ENCODE results near the gene ATP6V1A.

- TF ChIP-seq CTCF (IDR thresholded peaks at IDR 0.05; ENCODE audit: poor library complexity, severe bottlenecking) (no peak), SMC3 (conservative IDR thresholded peaks at IDR 0.05; ENCODE audit: poor library complexity) (no peak), REST (IDR thresholded peaks at IDR 0.05; ENCODE audit: borderline replicate concordance) (no peak), POLR2AphosphoS5 (IDR thresholded peaks at IDR 0.05) (no peak), TAF1 (IDR thresholded peaks at IDR 0.05; ENCODE audit: low read depth) (no peak), RAD21 (conservative IDR thresholded peaks at IDR 0.05) (no peak), EZH2 (IDR thresholded peaks at IDR 0.05; ENCODE audit: borderline replicate concordance, insufficient read depth, low read length, poor library complexity, severe bottlenecking) (no peak), MXI1 (conservative IDR thresholded peaks at IDR 0.05; ENCODE audit: poor library complexity, severe bottlenecking) (no peak)
Measured at GRCh38 chr3:113783463-113783862, 36.6 kb downstream of the ATP6V1A start.

All from neural cell (in vitro differentiated cells).